ENCODE data around the gene ERFE.

GRCh38 chr2:238126338-238126737 lies 32.4 kb upstream of the ERFE start:
- TF ChIP-seq, protein P1, sequence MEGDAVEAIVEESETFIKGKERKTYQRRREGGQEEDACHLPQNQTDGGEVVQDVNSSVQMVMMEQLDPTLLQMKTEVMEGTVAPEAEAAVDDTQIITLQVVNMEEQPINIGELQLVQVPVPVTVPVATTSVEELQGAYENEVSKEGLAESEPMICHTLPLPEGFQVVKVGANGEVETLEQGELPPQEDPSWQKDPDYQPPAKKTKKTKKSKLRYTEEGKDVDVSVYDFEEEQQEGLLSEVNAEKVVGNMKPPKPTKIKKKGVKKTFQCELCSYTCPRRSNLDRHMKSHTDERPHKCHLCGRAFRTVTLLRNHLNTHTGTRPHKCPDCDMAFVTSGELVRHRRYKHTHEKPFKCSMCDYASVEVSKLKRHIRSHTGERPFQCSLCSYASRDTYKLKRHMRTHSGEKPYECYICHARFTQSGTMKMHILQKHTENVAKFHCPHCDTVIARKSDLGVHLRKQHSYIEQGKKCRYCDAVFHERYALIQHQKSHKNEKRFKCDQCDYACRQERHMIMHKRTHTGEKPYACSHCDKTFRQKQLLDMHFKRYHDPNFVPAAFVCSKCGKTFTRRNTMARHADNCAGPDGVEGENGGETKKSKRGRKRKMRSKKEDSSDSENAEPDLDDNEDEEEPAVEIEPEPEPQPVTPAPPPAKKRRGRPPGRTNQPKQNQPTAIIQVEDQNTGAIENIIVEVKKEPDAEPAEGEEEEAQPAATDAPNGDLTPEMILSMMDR (IDR thresholded peaks at IDR 0.05) = no peak
- TF ChIP-seq, protein P2, sequence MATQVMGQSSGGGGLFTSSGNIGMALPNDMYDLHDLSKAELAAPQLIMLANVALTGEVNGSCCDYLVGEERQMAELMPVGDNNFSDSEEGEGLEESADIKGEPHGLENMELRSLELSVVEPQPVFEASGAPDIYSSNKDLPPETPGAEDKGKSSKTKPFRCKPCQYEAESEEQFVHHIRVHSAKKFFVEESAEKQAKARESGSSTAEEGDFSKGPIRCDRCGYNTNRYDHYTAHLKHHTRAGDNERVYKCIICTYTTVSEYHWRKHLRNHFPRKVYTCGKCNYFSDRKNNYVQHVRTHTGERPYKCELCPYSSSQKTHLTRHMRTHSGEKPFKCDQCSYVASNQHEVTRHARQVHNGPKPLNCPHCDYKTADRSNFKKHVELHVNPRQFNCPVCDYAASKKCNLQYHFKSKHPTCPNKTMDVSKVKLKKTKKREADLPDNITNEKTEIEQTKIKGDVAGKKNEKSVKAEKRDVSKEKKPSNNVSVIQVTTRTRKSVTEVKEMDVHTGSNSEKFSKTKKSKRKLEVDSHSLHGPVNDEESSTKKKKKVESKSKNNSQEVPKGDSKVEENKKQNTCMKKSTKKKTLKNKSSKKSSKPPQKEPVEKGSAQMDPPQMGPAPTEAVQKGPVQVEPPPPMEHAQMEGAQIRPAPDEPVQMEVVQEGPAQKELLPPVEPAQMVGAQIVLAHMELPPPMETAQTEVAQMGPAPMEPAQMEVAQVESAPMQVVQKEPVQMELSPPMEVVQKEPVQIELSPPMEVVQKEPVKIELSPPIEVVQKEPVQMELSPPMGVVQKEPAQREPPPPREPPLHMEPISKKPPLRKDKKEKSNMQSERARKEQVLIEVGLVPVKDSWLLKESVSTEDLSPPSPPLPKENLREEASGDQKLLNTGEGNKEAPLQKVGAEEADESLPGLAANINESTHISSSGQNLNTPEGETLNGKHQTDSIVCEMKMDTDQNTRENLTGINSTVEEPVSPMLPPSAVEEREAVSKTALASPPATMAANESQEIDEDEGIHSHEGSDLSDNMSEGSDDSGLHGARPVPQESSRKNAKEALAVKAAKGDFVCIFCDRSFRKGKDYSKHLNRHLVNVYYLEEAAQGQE (IDR thresholded peaks at IDR 0.05; ENCODE audit: insufficient read depth in 1 of 2, low read depth in 2 of 2, low read length in 1 of 2) = no peak
- TF ChIP-seq POLR2AphosphoS5 (IDR thresholded peaks at IDR 0.05; ENCODE audit: low read depth, low read length) = no peak
